NCI-H1694 treated with DMSO at 0.1 percent for 48 hours (cell line): ENCODE results near the gene SC5D.

Experiments
- DNase-seq: peaks from one replicate; lab custom pipeline; 2025; lab: John Stamatoyannopoulos, UW

SC5D gene

GRCh38 chr11:121328967-121329679 is 36.6 kb downstream of the SC5D start:
- DNase-seq = no peak

- DNase-seq = no peak
Measured at GRCh38 chr11:121329781-121330395, 37.3 kb downstream of the SC5D start.

GRCh38 chr11:121330614-121331435 is 38.3 kb downstream of the SC5D start:
- no peak for DNase-seq

- DNase-seq = no peak
Measured at GRCh38 chr11:121334973-121335710, 42.6 kb downstream of the SC5D start.

GRCh38 chr11:121336279-121336937 is 43.8 kb downstream of the SC5D start:
- no peak for DNase-seq

GRCh38 chr11:121337078-121337477 is 44.5 kb downstream of the SC5D start:
- DNase-seq = no peak

GRCh38 chr11:121337740-121338272 is 45.2 kb downstream of the SC5D start:
- DNase-seq = no peak

- DNase-seq = no peak
Measured at GRCh38 chr11:121338536-121338935, 46.0 kb downstream of the SC5D start.

- DNase-seq = no peak
Measured at GRCh38 chr11:121340032-121340580, 47.5 kb downstream of the SC5D start.

- no peak for DNase-seq
Measured at GRCh38 chr11:121341609-121342008, 49.0 kb downstream of the SC5D start.

- no peak for DNase-seq
Measured at GRCh38 chr11:121344824-121345223, 52.3 kb downstream of the SC5D start.

- DNase-seq = no peak
Measured at GRCh38 chr11:121347094-121347493, 54.5 kb downstream of the SC5D start.

GRCh38 chr11:121347813-121348212 is 55.2 kb downstream of the SC5D start:
- DNase-seq = no peak

- DNase-seq = no peak
Measured at GRCh38 chr11:121348220-121348875, 55.8 kb downstream of the SC5D start.

GRCh38 chr11:121349790-121350189 is 57.2 kb downstream of the SC5D start:
- no peak for DNase-seq

GRCh38 chr11:121350314-121351082 is 57.9 kb downstream of the SC5D start:
- DNase-seq = no peak

GRCh38 chr11:121351083-121351630 is 58.6 kb downstream of the SC5D start:
- peak; percentile 33 for DNase-seq

- DNase-seq = peak; percentile 81
Measured at GRCh38 chr11:121352251-121352891, 59.8 kb downstream of the SC5D start.

GRCh38 chr11:121354192-121354591 is 61.6 kb downstream of the SC5D start:
- no peak for DNase-seq
